GM18868 (cell line): ENCODE data around the gene LAMA1.

Source experiments
- ATAC-seq: cut with Tn5 transposase; IDR thresholded peaks from one replicate; pipeline ENCODE4 v1.9.1; 2021; ENCODE audit warnings: mild to moderate bottlenecking, moderate library complexity; ENCODE audit not compliant: unreplicated experiment

Gene LAMA1

GRCh38 chr18:7105943-7106342 is 11.7 kb downstream of the LAMA1 start:
- no peak for ATAC-seq

GRCh38 chr18:7105268-7105667 is 12.3 kb downstream of the LAMA1 start:
- ATAC-seq: no peak

GRCh38 chr18:7104649-7105048 is 12.9 kb downstream of the LAMA1 start:
- ATAC-seq: no peak

GRCh38 chr18:7102131-7102530 is 15.5 kb downstream of the LAMA1 start:
- no peak for ATAC-seq

GRCh38 chr18:7096838-7097237 is 20.8 kb downstream of the LAMA1 start:
- ATAC-seq: no peak

GRCh38 chr18:7094427-7094826 is 23.2 kb downstream of the LAMA1 start:
- no peak for ATAC-seq

- no peak for ATAC-seq
Observed at GRCh38 chr18:7090771-7091170, 26.8 kb downstream of the LAMA1 start.

GRCh38 chr18:7089369-7089768 is 28.2 kb downstream of the LAMA1 start:
- ATAC-seq: no peak

- ATAC-seq: no peak
Observed at GRCh38 chr18:7084080-7085065, 33.2 kb downstream of the LAMA1 start.

GRCh38 chr18:7082671-7083070 is 34.9 kb downstream of the LAMA1 start:
- no peak for ATAC-seq

- no peak for ATAC-seq
Observed at GRCh38 chr18:7079231-7079630, 38.4 kb downstream of the LAMA1 start.

- ATAC-seq: no peak
Observed at GRCh38 chr18:7072593-7072992, 45.0 kb downstream of the LAMA1 start.

- no peak for ATAC-seq
Observed at GRCh38 chr18:7071600-7071999, 46.0 kb downstream of the LAMA1 start.

- no peak for ATAC-seq
Observed at GRCh38 chr18:7070466-7070865, 47.1 kb downstream of the LAMA1 start.

- no peak for ATAC-seq
Observed at GRCh38 chr18:7068871-7069590, 48.6 kb downstream of the LAMA1 start.

GRCh38 chr18:7066965-7067555 is 50.5 kb downstream of the LAMA1 start:
- ATAC-seq: no peak

GRCh38 chr18:7065736-7066135 is 51.9 kb downstream of the LAMA1 start:
- ATAC-seq: no peak

GRCh38 chr18:7064346-7064745 is 53.3 kb downstream of the LAMA1 start:
- ATAC-seq: no peak

GRCh38 chr18:7062811-7063210 is 54.8 kb downstream of the LAMA1 start:
- no peak for ATAC-seq

- no peak for ATAC-seq
Observed at GRCh38 chr18:7062236-7062635, 55.4 kb downstream of the LAMA1 start.

GRCh38 chr18:7059276-7059675 is 58.3 kb downstream of the LAMA1 start:
- no peak for ATAC-seq

- no peak for ATAC-seq
Observed at GRCh38 chr18:7056026-7056425, 61.6 kb downstream of the LAMA1 start.
